Heart left ventricle (tissue), 13 donors: ENCODE measurements around the gene PPP1R1B.

Experiments
- CTCF ChIP-seq, 12 donors: fragments of 200-600 bp; sonication (generic) in 4 of 12; IDR thresholded peaks; one replicate each; pipeline versions ENCODE4 v1.5.0 to v1.8.0; 2018 to 2022; ENCODE audit warnings: antibody characterized with exemption in 12 of 12, mild to moderate bottlenecking in 5 of 12
- POLR2A ChIP-seq, 2 donors: fragments of 450-650 bp; IDR thresholded peaks; one replicate each; pipeline ENCODE4 v1.6.1; 2017; ENCODE audit warnings: antibody characterized with exemption in 2 of 2, mild to moderate bottlenecking in 2 of 2, moderate library complexity in 2 of 2
- donor health status: ischemic (EF 13 %, LVEDD 7.1; RV severe dilation, severe dysfunction).
- donor health status: DM: no; HTN: yes; CAD: no.
- donor health status: DM: no; HTN: no; CAD: no.
- donor health status: ischemic (EF 25% LVEDD 6.9; RV normal size, moderate dysfunction).
- donor health status: ischemic (EF 25% LVEDD 5.7; RV mildly dilated, moderate dysfunction).
- donor health status: ischemic (EF 35%, LVEDD 5.7; RV mildly dilated, moderate dysfunction).
- donor health status: nonischemic (EF 11% LVEDD 7.7; RV severe dilation, severe dysfunction).
- donor health status: DM: yes; HTN: yes; CAD: no.
- donor health status: PGD.
- donor health status: ischemic (EF 29% LVEDD 5.4; RV normal size, mild dysfunction).
- donor health status: nonischemic (EF 23%, LVEDD 6.1; RV moderate dilation, normal function).

GRCh38 chr17:39635614-39636176, 8.9 kb downstream of the PPP1R1B start:
- TF ChIP-seq CTCF (IDR thresholded peaks at IDR 0.05) (no peak), POLR2A (IDR thresholded peaks at IDR 0.05) (no peak)
